M059J (cell line): ENCODE measurements around the gene IQCC. TPM values are rescaled to one million over a fixed set of nuclear protein-coding genes. Genes with fewer than 3 reads are reported as not detected.
A peak's percentile ranks its signal among the peaks of the same experiment; 100 is the strongest.
"Not testable (repeated sequence)": the region's sequence is repeated elsewhere in the genome, so short reads cannot be mapped to it uniquely, and the experiment has no call there.

ENCODE experiments used
- DNase-seq: peaks from one replicate; pipeline ENCODE4 v3.0.0-alpha.2; 2012; ENCODE audit warnings: low read depth
- total RNA-seq: library from RNA; depleted of rRNA; stranded (reverse); fragments of >200 nt; shearing (Covaris generic); gene quantifications from 2 replicates; pipeline ENCODE4 v1.2.3, GENCODE V29; 2014; rRNA removed

The IQCC gene
- total RNA-seq: 6.9 and 8.7 TPM in 2 replicates

GRCh38 chr1:32205401-32206370, at the start of gene IQCC:
IQCC (plus strand) TSS chr1:32205671; CDS start chr1:32205682, 11 bp downstream.
- peak; percentile 89 for DNase-seq

- DNase-seq: no peak
Observed at GRCh38 chr1:32159189-32159588, 46.3 kb upstream of the IQCC start.

- no peak for DNase-seq
Observed at GRCh38 chr1:32163405-32163804, 42.1 kb upstream of the IQCC start.

- DNase-seq: not testable (repeated sequence)
Observed at GRCh38 chr1:32165633-32166032, 39.8 kb upstream of the IQCC start.

- DNase-seq: no peak
Observed at GRCh38 chr1:32170991-32171390, 34.5 kb upstream of the IQCC start.

GRCh38 chr1:32172621-32173245, 32.7 kb upstream of the IQCC start:
- peak; percentile 61 for DNase-seq

- DNase-seq: no peak
Observed at GRCh38 chr1:32178380-32179192, 26.9 kb upstream of the IQCC start.

GRCh38 chr1:32179193-32179442, 26.4 kb upstream of the IQCC start:
- DNase-seq: no peak

GRCh38 chr1:32179443-32180185, 25.9 kb upstream of the IQCC start, which contains the start of gene TXLNA:
TXLNA (plus strand) TSS chr1:32179675; CDS start chr1:32180346, 671 bp downstream.
- DNase-seq: peak; percentile 90

- DNase-seq: peak; percentile 66
Observed at GRCh38 chr1:32180186-32181060, 25.0 kb upstream of the IQCC start.

- no peak for DNase-seq
Observed at GRCh38 chr1:32181065-32181464, 24.4 kb upstream of the IQCC start.

GRCh38 chr1:32181563-32181962, 23.9 kb upstream of the IQCC start:
- DNase-seq: no peak

- no peak for DNase-seq
Observed at GRCh38 chr1:32182060-32182459, 23.4 kb upstream of the IQCC start.

GRCh38 chr1:32184650-32185049, 20.8 kb upstream of the IQCC start:
- no peak for DNase-seq

GRCh38 chr1:32186077-32186476, 19.4 kb upstream of the IQCC start:
- DNase-seq: no peak

GRCh38 chr1:32186491-32186890, 19.0 kb upstream of the IQCC start:
- DNase-seq: no peak

GRCh38 chr1:32187850-32188249, 17.6 kb upstream of the IQCC start:
- DNase-seq: no peak

- no peak for DNase-seq
Observed at GRCh38 chr1:32192220-32192948, 13.1 kb upstream of the IQCC start.

GRCh38 chr1:32194984-32195383, 10.5 kb upstream of the IQCC start:
- no peak for DNase-seq

GRCh38 chr1:32195531-32195930, 9.9 kb upstream of the IQCC start:
- no peak for DNase-seq
